HUES48 (cell line): ENCODE data around the gene CD44.

ENCODE experiments used
- H3K27ac ChIP-seq: one replicate; pipeline ENCODE4 v1.7.0; 2013; ENCODE audit warnings: low read depth, low read length, inconsistent platforms
- H3K27me3 ChIP-seq: 2 replicates; pipeline ENCODE4 v1.6.1; 2013; ENCODE audit warnings: mild to moderate bottlenecking, low read length; ENCODE audit not compliant: control insufficient read depth, insufficient read depth
- H3K36me3 ChIP-seq: 2 replicates; pipeline ENCODE4 v1.6.1; 2013; ENCODE audit warnings: low read length; ENCODE audit not compliant: control insufficient read depth, insufficient read depth
- H3K4me1 ChIP-seq: 2 replicates; pipeline ENCODE4 v1.6.1; 2013; ENCODE audit warnings: mild to moderate bottlenecking, low read length; ENCODE audit not compliant: control insufficient read depth, insufficient read depth
- H3K4me3 ChIP-seq: 2 replicates; pipeline ENCODE4 v1.5.1; 2013; ENCODE audit warnings: mild to moderate bottlenecking, low read depth, low read length
- H3K9ac ChIP-seq: 2 replicates; pipeline ENCODE4 v1.6.1; 2013; ENCODE audit warnings: mild to moderate bottlenecking, low read depth, low read length, moderate library complexity
- H3K9me3 ChIP-seq: 2 replicates; pipeline ENCODE4 v1.6.1; 2013; ENCODE audit warnings: low read length; ENCODE audit not compliant: control insufficient read depth, insufficient read depth

CD44 gene

GRCh38 chr11:35169754-35170153 is 30.8 kb downstream of the CD44 start:
- Histone ChIP-seq H3K4me3 (no peak overlapping the region), H3K9me3 (no peaks in the 10 kb centered on the region), H3K27ac (no peak overlapping the region), H3K4me1 (peaks cover 22% of the 10 kb centered on the region), H3K27me3 (no peaks in the 10 kb centered on the region), H3K36me3 (no peaks in the 10 kb centered on the region), H3K9ac (no peak overlapping the region)

GRCh38 chr11:35170503-35170902 is 31.5 kb downstream of the CD44 start:
- Histone ChIP-seq H3K36me3 (no peaks in the 10 kb centered on the region), H3K9ac (no peak overlapping the region), H3K4me3 (no peak overlapping the region), H3K27me3 (no peaks in the 10 kb centered on the region), H3K27ac (no peak overlapping the region), H3K4me1 (peaks cover 24% of the 10 kb centered on the region), H3K9me3 (no peaks in the 10 kb centered on the region)

- no peak overlapping the region for H3K9ac ChIP-seq
- H3K9me3 ChIP-seq, result no peaks in the 10 kb centered on the region
- H3K27me3 ChIP-seq, result no peaks in the 10 kb centered on the region
- H3K4me1 ChIP-seq, result peaks cover 24% of the 10 kb centered on the region
- no peaks in the 10 kb centered on the region for H3K36me3 ChIP-seq
- H3K4me3 ChIP-seq, result no peak overlapping the region
- no peak overlapping the region for H3K27ac ChIP-seq
Measured at GRCh38 chr11:35171226-35171625, 32.3 kb downstream of the CD44 start.

- Histone ChIP-seq H3K36me3 (no peaks in the 10 kb centered on the region; the same call in 1 of the 2 replicates), H3K27me3 (no peaks in the 10 kb centered on the region), H3K27ac (peak overlapping the region; percentile 65), H3K4me1 (peaks cover 24% of the 10 kb centered on the region), H3K4me3 (no peak overlapping the region), H3K9ac (no peak overlapping the region), H3K9me3 (no peaks in the 10 kb centered on the region)
Measured at GRCh38 chr11:35173011-35173511, 34.1 kb downstream of the CD44 start.

- Histone ChIP-seq H3K4me3 (no peak overlapping the region), H3K36me3 (no peaks in the 10 kb centered on the region; the same call in 1 of the 2 replicates), H3K27ac (peak overlapping the region; percentile 65)
Measured at GRCh38 chr11:35173616-35174566, 34.9 kb downstream of the CD44 start.

GRCh38 chr11:35174666-35175065 is 35.7 kb downstream of the CD44 start:
- Histone ChIP-seq H3K27ac (no peak overlapping the region), H3K4me3 (no peak overlapping the region), H3K36me3 (no peaks in the 10 kb centered on the region; the same call in 1 of the 2 replicates), H3K9ac (no peak overlapping the region), H3K27me3 (no peaks in the 10 kb centered on the region), H3K4me1 (peaks cover 24% of the 10 kb centered on the region), H3K9me3 (no peaks in the 10 kb centered on the region)

More at GRCh38 chr11:35173616-35174566, 34.9 kb downstream of the CD44 start:
- Histone ChIP-seq H3K4me1 (peaks cover 24% of the 10 kb centered on the region), H3K9ac (no peak overlapping the region), H3K9me3 (no peaks in the 10 kb centered on the region), H3K27me3 (no peaks in the 10 kb centered on the region)

GRCh38 chr11:35177370-35177769 is 38.4 kb downstream of the CD44 start:
- Histone ChIP-seq H3K27me3 (no peaks in the 10 kb centered on the region), H3K9me3 (no peaks in the 10 kb centered on the region), H3K4me3 (no peak overlapping the region), H3K27ac (no peak overlapping the region), H3K9ac (no peak overlapping the region), H3K36me3 (no peaks in the 10 kb centered on the region; the same call in 1 of the 2 replicates), H3K4me1 (peaks cover 33% of the 10 kb centered on the region)

- no peak overlapping the region for H3K9ac ChIP-seq
Measured at GRCh38 chr11:35178067-35178805, 39.3 kb downstream of the CD44 start.

GRCh38 chr11:35178873-35179272 is 39.9 kb downstream of the CD44 start:
- no peak overlapping the region for H3K27ac ChIP-seq
- H3K36me3 ChIP-seq, result no peaks in the 10 kb centered on the region; the same call in 1 of the 2 replicates

More at GRCh38 chr11:35178067-35178805, 39.3 kb downstream of the CD44 start:
- Histone ChIP-seq H3K27me3 (no peaks in the 10 kb centered on the region), H3K27ac (no peak overlapping the region), H3K9me3 (no peaks in the 10 kb centered on the region), H3K4me1 (peaks cover 24% of the 10 kb centered on the region), H3K4me3 (no peak overlapping the region), H3K36me3 (no peaks in the 10 kb centered on the region; the same call in 1 of the 2 replicates)

GRCh38 chr11:35179466-35180135 is 40.6 kb downstream of the CD44 start:
- Histone ChIP-seq H3K4me1 (peaks cover 13% of the 10 kb centered on the region), H3K9ac (no peak overlapping the region), H3K36me3 (no peaks in the 10 kb centered on the region; the same call in 1 of the 2 replicates)

More at GRCh38 chr11:35178873-35179272, 39.9 kb downstream of the CD44 start:
- no peak overlapping the region for H3K4me3 ChIP-seq
- H3K27me3 ChIP-seq, result no peaks in the 10 kb centered on the region
- H3K4me1 ChIP-seq, result peaks cover 18% of the 10 kb centered on the region
- H3K9me3 ChIP-seq, result no peaks in the 10 kb centered on the region
- no peak overlapping the region for H3K9ac ChIP-seq

More at GRCh38 chr11:35179466-35180135, 40.6 kb downstream of the CD44 start:
- no peak overlapping the region for H3K4me3 ChIP-seq
- no peaks in the 10 kb centered on the region for H3K9me3 ChIP-seq
- no peak overlapping the region for H3K27ac ChIP-seq
- no peaks in the 10 kb centered on the region for H3K27me3 ChIP-seq
